ENCODE data around the gene PLEKHG5. TPM values are rescaled to one million over a fixed set of nuclear protein-coding genes. Genes with fewer than 3 reads are reported as not detected.
A peak's percentile ranks its signal among the peaks of the same experiment; 100 is the strongest.

PLEKHG5 gene
- total and polyA plus RNA-seq, 11 donors = 7.2 to 20.2 (median 15.2) TPM

GRCh38 chr1:6473156-6473555, 18.3 kb downstream of the PLEKHG5 start:
- DNase-seq = no peak
- H3K4me1 ChIP-seq = peaks cover 0 to 6% (median 0%) of the 10 kb centered on the region in 12 donors
- no peak overlapping the region for H3K4me3 ChIP-seq
- H3K9me3 ChIP-seq = no peaks in the 10 kb centered on the region
- WGBS, 4 donors = 96 to 97% (median 96%) methylated on average over 5 to 18 of the region's 18 CpGs
- intact Hi-C loops (cut with DNase I) = no loop called here
- H3K27me3 ChIP-seq = no peaks in the 10 kb centered on the region
- ATAC-seq = no peak
- TF ChIP-seq POLR2A (IDR thresholded peaks at IDR 0.05) = no peak
- TF ChIP-seq, protein P1, sequence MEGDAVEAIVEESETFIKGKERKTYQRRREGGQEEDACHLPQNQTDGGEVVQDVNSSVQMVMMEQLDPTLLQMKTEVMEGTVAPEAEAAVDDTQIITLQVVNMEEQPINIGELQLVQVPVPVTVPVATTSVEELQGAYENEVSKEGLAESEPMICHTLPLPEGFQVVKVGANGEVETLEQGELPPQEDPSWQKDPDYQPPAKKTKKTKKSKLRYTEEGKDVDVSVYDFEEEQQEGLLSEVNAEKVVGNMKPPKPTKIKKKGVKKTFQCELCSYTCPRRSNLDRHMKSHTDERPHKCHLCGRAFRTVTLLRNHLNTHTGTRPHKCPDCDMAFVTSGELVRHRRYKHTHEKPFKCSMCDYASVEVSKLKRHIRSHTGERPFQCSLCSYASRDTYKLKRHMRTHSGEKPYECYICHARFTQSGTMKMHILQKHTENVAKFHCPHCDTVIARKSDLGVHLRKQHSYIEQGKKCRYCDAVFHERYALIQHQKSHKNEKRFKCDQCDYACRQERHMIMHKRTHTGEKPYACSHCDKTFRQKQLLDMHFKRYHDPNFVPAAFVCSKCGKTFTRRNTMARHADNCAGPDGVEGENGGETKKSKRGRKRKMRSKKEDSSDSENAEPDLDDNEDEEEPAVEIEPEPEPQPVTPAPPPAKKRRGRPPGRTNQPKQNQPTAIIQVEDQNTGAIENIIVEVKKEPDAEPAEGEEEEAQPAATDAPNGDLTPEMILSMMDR (IDR thresholded peaks at IDR 0.05) = no peak
- peaks cover 0 to 87% (median 51%) of the 10 kb centered on the region in 9 donors for H3K36me3 ChIP-seq
- H3K27ac ChIP-seq = no peak overlapping the region

- 86 to 96% (median 89%) methylated on average over 4 to 10 of the region's 10 CpGs for WGBS, 4 donors
- Histone ChIP-seq H3K27me3 (no peaks in the 10 kb centered on the region), H3K27ac (no peak overlapping the region), H3K9me3 (no peaks in the 10 kb centered on the region), H3K36me3 (peaks cover 0 to 88% (median 51%) of the 10 kb centered on the region in 9 donors), H3K4me3 (no peak overlapping the region), H3K4me1 (peaks cover 0 to 6% (median 0%) of the 10 kb centered on the region in 12 donors)
- intact Hi-C loops (cut with DNase I) = no loop called here
- ATAC-seq (no peak), DNase-seq (no peak)
- TF ChIP-seq, protein P1 (IDR thresholded peaks at IDR 0.05) = peak in 1 of 12 donors; percentile 22
- no peak for TF ChIP-seq POLR2A (IDR thresholded peaks at IDR 0.05)
Observed at GRCh38 chr1:6472391-6472790, 19.1 kb downstream of the PLEKHG5 start.

GRCh38 chr1:6471970-6472368, 19.5 kb downstream of the PLEKHG5 start:
- intact Hi-C loops (cut with DNase I) = no loop called here
- ATAC-seq = no peak

DNA sequence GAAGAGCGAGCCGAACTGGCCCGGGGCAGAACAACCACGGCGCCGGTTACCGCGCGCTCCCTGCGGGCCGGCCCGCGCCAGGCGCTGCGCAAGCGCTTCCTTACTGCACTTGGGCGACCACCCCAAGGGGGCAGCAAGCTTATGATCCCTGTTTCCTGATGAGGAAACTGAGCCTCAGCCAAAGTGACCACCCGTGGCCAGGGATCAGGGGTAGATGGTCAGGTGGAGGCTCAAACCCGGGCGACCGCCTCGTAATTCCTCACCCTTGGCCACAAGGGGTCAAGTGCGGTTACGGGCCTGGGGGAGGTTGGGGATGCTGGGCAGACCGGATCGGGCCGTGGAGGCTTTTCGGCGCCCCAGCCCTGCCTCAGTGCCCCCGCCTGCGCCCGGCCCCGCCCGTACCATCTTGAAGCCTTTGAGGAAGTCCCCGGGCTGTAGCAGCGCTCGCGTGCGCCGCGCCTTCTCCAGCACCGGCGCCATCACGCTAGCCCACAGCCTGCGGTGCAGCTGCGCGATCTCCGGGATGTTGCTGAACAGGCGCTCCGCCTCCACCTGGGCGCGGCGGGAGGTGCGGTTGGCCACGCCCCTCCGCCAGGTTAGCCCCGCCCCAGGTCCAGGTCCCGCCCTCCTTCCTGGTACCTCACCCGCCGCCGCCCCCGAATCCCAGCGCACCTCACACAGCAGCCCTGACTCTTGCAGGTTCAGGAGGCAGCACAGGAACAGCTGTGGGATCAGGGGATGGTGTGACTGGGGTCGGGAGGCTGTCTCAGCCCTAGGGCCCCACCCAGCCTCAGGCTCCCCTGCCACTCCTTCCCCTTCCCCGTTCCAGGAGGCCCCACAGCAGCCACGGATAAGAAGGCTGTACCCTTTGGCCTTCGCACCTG, 20.1 kb downstream of the PLEKHG5 start:
- 61 to 74% (median 69%) methylated on average over 41 to 67 of the region's 67 CpGs for WGBS, 4 donors
- Histone ChIP-seq H3K27me3 (no peaks in the 10 kb centered on the region), H3K9me3 (no peaks in the 10 kb centered on the region), H3K4me3 (no peak overlapping the region), H3K4me1 (peaks cover 0 to 6% (median 0%) of the 10 kb centered on the region in 12 donors), H3K27ac (no peak overlapping the region), H3K36me3 (peaks cover 0 to 81% (median 51%) of the 10 kb centered on the region in 9 donors)
- no peak for DNase-seq
- intact Hi-C loops (cut with DNase I) = no loop called here
- ATAC-seq = no peak
- TF ChIP-seq, protein P1 (IDR thresholded peaks at IDR 0.05) = no peak
- no peak for TF ChIP-seq POLR2A (IDR thresholded peaks at IDR 0.05)

More at GRCh38 chr1:6471970-6472368, 19.5 kb downstream of the PLEKHG5 start:
- peaks cover 0 to 85% (median 51%) of the 10 kb centered on the region in 9 donors for H3K36me3 ChIP-seq
- no peak for DNase-seq
- no peak for TF ChIP-seq POLR2A (IDR thresholded peaks at IDR 0.05)
- no peaks in the 10 kb centered on the region for H3K9me3 ChIP-seq
- H3K27ac ChIP-seq = no peak overlapping the region
- no peak overlapping the region for H3K4me3 ChIP-seq
- 83 to 91% (median 90%) methylated on average over 7 of the region's 7 CpGs for WGBS, 4 donors
- H3K27me3 ChIP-seq = no peaks in the 10 kb centered on the region
- peaks cover 0 to 6% (median 0%) of the 10 kb centered on the region in 12 donors for H3K4me1 ChIP-seq

Measured in heart left ventricle (tissue), 16 donors.